Activated CD8-positive, alpha-beta T cell treated with anti-CD3 and anti-CD28 coated beads, Interleukin-2, amount 10 ng/mL, durations not matched to agents 7 days and 5 days (primary cell): ENCODE measurements around the gene ZSCAN22. TPM values are rescaled to one million over a fixed set of nuclear protein-coding genes. Genes with fewer than 3 reads are reported as not detected.
"Not testable (repeated sequence)": the region's sequence is repeated elsewhere in the genome, so short reads cannot be mapped to it uniquely, and the experiment has no call there.

Experiments used
- ATAC-seq: fragments of 150-1000 bp; cut with Tn5 transposase; one replicate; pipeline ENCODE4 v1.10.0; 2021; ENCODE audit warnings: moderate library complexity
- CTCF ChIA-PET: fragments of 350-600 bp; sonication (Branson Sonifier 250); formaldehyde crosslinking; loops from one replicate; lab custom pipeline; 2021; ENCODE audit warnings: antibody characterized with exemption; lab: Charles Lee
- POLR2A ChIA-PET: fragments of 350-600 bp; sonication (Branson Sonifier 250); formaldehyde crosslinking; loops from one replicate; lab custom pipeline; 2021; ENCODE audit warnings: antibody characterized with exemption; lab: Charles Lee
- DNase-seq: peaks from one replicate; pipeline ENCODE4 v3.0.0-alpha.2; 2020
- H3K27ac Mint-ChIP-seq: one replicate; pipeline ENCODE4 v1.8.0; 2021; ENCODE audit warnings: mild to moderate bottlenecking, mixed read lengths
- H3K27me3 Mint-ChIP-seq: one replicate; pipeline ENCODE4 v1.8.0; 2021; ENCODE audit warnings: low read depth, mixed read lengths
- H3K36me3 Mint-ChIP-seq: one replicate; pipeline ENCODE4 v1.8.0; 2021; ENCODE audit warnings: low read depth, mixed read lengths
- H3K4me1 Mint-ChIP-seq: one replicate; pipeline ENCODE4 v1.8.0; 2021; ENCODE audit warnings: low read depth, mixed read lengths
- H3K4me3 Mint-ChIP-seq: one replicate; pipeline ENCODE4 v1.8.0; 2021; ENCODE audit warnings: mild to moderate bottlenecking, mixed read lengths
- H3K9me3 Mint-ChIP-seq: one replicate; pipeline ENCODE4 v1.8.0; 2022; ENCODE audit warnings: mixed read lengths; ENCODE audit not compliant: insufficient read depth
- total RNA-seq, 2 experiments: library from RNA; stranded (reverse); gene quantifications; one replicate each; pipeline ENCODE4 v1.2.3, GENCODE V29; 2021

Gene ZSCAN22
- total RNA-seq, 2 experiments from 2014 or later = 4.8 to 5.2 TPM

GRCh38 chr19:58300620-58301019 is 26.2 kb upstream of the ZSCAN22 start:
- peaks cover 10% of the 10 kb centered on the region for H3K4me1 Mint-ChIP-seq
- no peaks in the 10 kb centered on the region for H3K27me3 Mint-ChIP-seq
- ATAC-seq (no peak), DNase-seq (no peak)
- H3K27ac Mint-ChIP-seq = no peak overlapping the region
- no peak overlapping the region for H3K4me3 Mint-ChIP-seq
- CTCF ChIA-PET = no interaction called here
- H3K9me3 Mint-ChIP-seq = peaks cover 15% of the 10 kb centered on the region
- H3K36me3 Mint-ChIP-seq = peaks cover 74% of the 10 kb centered on the region
- POLR2A ChIA-PET = no interaction called here

GRCh38 chr19:58304255-58304654 is 22.5 kb upstream of the ZSCAN22 start:
- ChIA-PET POLR2A (interaction anchor here (1.2 to 1.6 kb wide), 2 partner anchors 22 to 58 kb away, joined by 4 to 7 read pairs; partner anchors contain the start of genes ZNF497 and ZSCAN22), CTCF (interaction anchor here (2.0 kb wide), 1 partner anchor 122 kb away, joined by 4 read pairs; the partner anchor contains the start of gene ZNF274)
- Mint-ChIP-seq H3K36me3 (peaks cover 78% of the 10 kb centered on the region), H3K27me3 (no peaks in the 10 kb centered on the region), H3K27ac (peak overlapping the region; percentile 98), H3K4me3 (peak overlapping the region; percentile 89), H3K4me1 (peaks cover 37% of the 10 kb centered on the region), H3K9me3 (peaks cover 9% of the 10 kb centered on the region)
- DNase-seq = no peak
- ATAC-seq = no peak

GRCh38 chr19:58304748-58305064 is 22.1 kb upstream of the ZSCAN22 start:
- DNase-seq = no peak
- H3K27me3 Mint-ChIP-seq = no peaks in the 10 kb centered on the region
- H3K4me3 Mint-ChIP-seq = peak overlapping the region; percentile 89
- H3K4me1 Mint-ChIP-seq = peaks cover 37% of the 10 kb centered on the region
- peaks cover 9% of the 10 kb centered on the region for H3K9me3 Mint-ChIP-seq
- ChIA-PET CTCF (interaction anchor here (0.6 kb wide), 1 partner anchor 216 kb away, joined by 3 read pairs; no protein-coding TSS in a partner anchor), POLR2A (interaction anchor here (0.6 to 1.8 kb wide), 7 partner anchors 12 to 58 kb away, joined by 3 to 7 read pairs (median 4); partner anchors contain the start of genes ZNF497 and ZSCAN22)
- ATAC-seq = no peak
- peaks cover 81% of the 10 kb centered on the region for H3K36me3 Mint-ChIP-seq
- H3K27ac Mint-ChIP-seq = peak overlapping the region; percentile 98

- H3K36me3 Mint-ChIP-seq = peaks cover 81% of the 10 kb centered on the region
- ATAC-seq (peak; percentile 97), DNase-seq (peak; percentile 97)
- no peaks in the 10 kb centered on the region for H3K27me3 Mint-ChIP-seq
- ChIA-PET CTCF (interaction anchor here (0.6 to 0.8 kb wide), 2 partner anchors 123 to 215 kb away, joined by 3 read pairs; partner anchors contain the start of gene ZNF274), POLR2A (interaction anchor here (0.6 to 1.8 kb wide), 9 partner anchors 12 to 58 kb away, joined by 3 to 7 read pairs (median 4); partner anchors contain the start of genes ZNF497 and ZSCAN22)
- peak within 1 kb of the TSS; percentile 98 for H3K27ac Mint-ChIP-seq
- peaks cover 9% of the 10 kb centered on the region for H3K9me3 Mint-ChIP-seq
- peak within 1 kb of the TSS; percentile 89 for H3K4me3 Mint-ChIP-seq
- peaks cover 37% of the 10 kb centered on the region for H3K4me1 Mint-ChIP-seq
Measured at GRCh38 chr19:58305065-58305931, 21.5 kb upstream of the ZSCAN22 start, which contains the start of gene ERVK3-1. ERVK3-1 (plus strand) TSS chr19:58305377; CDS start chr19:58312169, 6,792 bp downstream.

GRCh38 chr19:58305932-58306323 is 20.9 kb upstream of the ZSCAN22 start:
- Mint-ChIP-seq H3K27me3 (no peaks in the 10 kb centered on the region), H3K4me3 (peak overlapping the region; percentile 89), H3K36me3 (peaks cover 80% of the 10 kb centered on the region), H3K4me1 (peaks cover 37% of the 10 kb centered on the region), H3K27ac (peak overlapping the region; percentile 98), H3K9me3 (peaks cover 6% of the 10 kb centered on the region)
- CTCF ChIA-PET = interaction anchor here (0.8 kb wide), 1 partner anchor 123 kb away, joined by 3 read pairs; the partner anchor contains the start of gene ZNF274
- POLR2A ChIA-PET = interaction anchor here (0.7 to 1.8 kb wide), 3 partner anchors 21 to 57 kb away, joined by 3 to 7 read pairs (median 6); partner anchors contain the start of genes ZNF497 and ZSCAN22
- no peak for ATAC-seq
- DNase-seq = peak; percentile 36

GRCh38 chr19:58307736-58308135 is 19.1 kb upstream of the ZSCAN22 start:
- no peak for DNase-seq
- peaks cover 37% of the 10 kb centered on the region for H3K4me1 Mint-ChIP-seq
- no peaks in the 10 kb centered on the region for H3K9me3 Mint-ChIP-seq
- H3K27me3 Mint-ChIP-seq = no peaks in the 10 kb centered on the region
- no peak overlapping the region for H3K4me3 Mint-ChIP-seq
- ATAC-seq = no peak
- POLR2A ChIA-PET = no interaction called here
- CTCF ChIA-PET = interaction anchor here (1.3 kb wide), 1 partner anchor 212 kb away, joined by 3 read pairs; the partner anchor contains the start of gene ZBTB45
- H3K36me3 Mint-ChIP-seq = peaks cover 83% of the 10 kb centered on the region
- no peak overlapping the region for H3K27ac Mint-ChIP-seq

- ATAC-seq, H3K27me3 Mint-ChIP-seq, H3K9me3 Mint-ChIP-seq, H3K4me3 Mint-ChIP-seq, H3K27ac Mint-ChIP-seq, DNase-seq, POLR2A ChIA-PET: not testable (repeated sequence)
- Mint-ChIP-seq H3K4me1 (peaks cover 27% of the 10 kb centered on the region), H3K36me3 (peaks cover 93% of the 10 kb centered on the region)
- CTCF ChIA-PET = interaction anchor here (1.0 kb wide), 1 partner anchor 82 kb away, joined by 3 read pairs; the partner anchor contains the start of gene ZNF544
Measured at GRCh38 chr19:58310685-58311084, 16.1 kb upstream of the ZSCAN22 start.

- H3K27ac Mint-ChIP-seq = no peak overlapping the region
Measured at GRCh38 chr19:58311345-58311865, 15.4 kb upstream of the ZSCAN22 start.

GRCh38 chr19:58315580-58315979 is 11.2 kb upstream of the ZSCAN22 start:
- ATAC-seq = no peak
- no peak for DNase-seq
- Mint-ChIP-seq H3K27ac (no peak overlapping the region), H3K9me3 (no peaks in the 10 kb centered on the region), H3K27me3 (no peaks in the 10 kb centered on the region), H3K4me1 (no peaks in the 10 kb centered on the region), H3K4me3 (no peak overlapping the region), H3K36me3 (peaks cover 50% of the 10 kb centered on the region)
- CTCF ChIA-PET = no interaction called here
- POLR2A ChIA-PET = no interaction called here

More at GRCh38 chr19:58311345-58311865, 15.4 kb upstream of the ZSCAN22 start:
- Mint-ChIP-seq H3K9me3 (no peaks in the 10 kb centered on the region), H3K4me3 (no peak overlapping the region), H3K36me3 (peaks cover 91% of the 10 kb centered on the region), H3K27me3 (no peaks in the 10 kb centered on the region), H3K4me1 (peaks cover 20% of the 10 kb centered on the region)
- DNase-seq (no peak), ATAC-seq (no peak)
- ChIA-PET POLR2A (no interaction called here), CTCF (interaction anchor here (0.7 to 1.0 kb wide), 2 partner anchors 83 to 130 kb away, joined by 3 read pairs; partner anchors contain the start of gene ZNF544)

- ATAC-seq (no peak), DNase-seq (peak; percentile 60)
- no peak overlapping the region for H3K27ac Mint-ChIP-seq
- ChIA-PET CTCF (interaction anchor here (0.6 to 1.5 kb wide), 2 partner anchors 8 to 128 kb away, joined by 3 to 4 read pairs; no protein-coding TSS in a partner anchor), POLR2A (interaction anchor here (1.2 to 1.7 kb wide), 3 partner anchors 9 to 13 kb away, joined by 3 to 5 read pairs (median 4); partner anchors contain the start of gene ZSCAN22)
- H3K9me3 Mint-ChIP-seq = no peaks in the 10 kb centered on the region
- peaks cover 32% of the 10 kb centered on the region for H3K36me3 Mint-ChIP-seq
- no peak overlapping the region for H3K4me3 Mint-ChIP-seq
- no peaks in the 10 kb centered on the region for H3K4me1 Mint-ChIP-seq
- no peaks in the 10 kb centered on the region for H3K27me3 Mint-ChIP-seq
Measured at GRCh38 chr19:58317476-58318072, 9.2 kb upstream of the ZSCAN22 start.

GRCh38 chr19:58318297-58318696 is 8.5 kb upstream of the ZSCAN22 start:
- peak; percentile 18 for ATAC-seq
- ChIA-PET POLR2A (interaction anchor here (1.6 to 1.7 kb wide), 2 partner anchors 8 to 12 kb away, joined by 4 to 5 read pairs; partner anchors contain the start of gene ZSCAN22), CTCF (interaction anchor here (1.1 kb wide), 1 partner anchor 9 kb away, joined by 4 read pairs; no protein-coding TSS in a partner anchor)
- Mint-ChIP-seq H3K27ac (no peak overlapping the region), H3K36me3 (peaks cover 25% of the 10 kb centered on the region), H3K4me3 (no peak overlapping the region), H3K9me3 (no peaks in the 10 kb centered on the region), H3K4me1 (no peaks in the 10 kb centered on the region), H3K27me3 (no peaks in the 10 kb centered on the region)
- no peak for DNase-seq
